Muscle layer of colon (tissue), 2 donors: Measurements from ENCODE around the gene NXF1.

Experiments
- H3K27ac ChIP-seq: one replicate; pipeline ENCODE4 v1.7.0; 2013; ENCODE audit warnings: low read depth, mild to moderate bottlenecking, low read length, moderate library complexity
- H3K27me3 ChIP-seq, 2 donors: one replicate each; pipeline ENCODE4 v1.7.0; 2013; ENCODE audit warnings: low read length in 2 of 2, mild to moderate bottlenecking in 2 of 2; ENCODE audit not compliant: insufficient read depth in 2 of 2, control insufficient read depth in 1 of 2
- H3K36me3 ChIP-seq: one replicate; pipeline ENCODE4 v1.7.0; 2013; ENCODE audit warnings: mild to moderate bottlenecking, low read length; ENCODE audit not compliant: insufficient read depth
- H3K4me1 ChIP-seq: one replicate; pipeline ENCODE4 v1.7.0; 2013; ENCODE audit warnings: mild to moderate bottlenecking, low read length; ENCODE audit not compliant: insufficient read depth
- H3K4me3 ChIP-seq, 2 donors: one replicate each; pipeline ENCODE4 v1.7.0; 2013; ENCODE audit warnings: low read length in 2 of 2, low read depth in 1 of 2, mild to moderate bottlenecking in 1 of 2, moderate library complexity in 1 of 2
- H3K9ac ChIP-seq: one replicate; pipeline ENCODE4 v1.7.0; 2013; ENCODE audit warnings: low read length
- H3K9me3 ChIP-seq: one replicate; pipeline ENCODE4 v1.7.0; 2013; ENCODE audit warnings: mild to moderate bottlenecking, low read length
- donor health status: abdominal sarcoma.
- donor health status: Adenocarcinoma of cecum.

NXF1 gene

GRCh38 chr11:62747475-62748160, 57.6 kb downstream of the NXF1 start:
- no peaks in the 10 kb centered on the region for H3K9me3 ChIP-seq
- peaks cover 14% of the 10 kb centered on the region for H3K36me3 ChIP-seq
- no peak overlapping the region for H3K4me3 ChIP-seq
- H3K27me3 ChIP-seq: no peaks in the 10 kb centered on the region
- H3K27ac ChIP-seq: no peak overlapping the region
- no peak overlapping the region for H3K9ac ChIP-seq
- peaks cover 8% of the 10 kb centered on the region for H3K4me1 ChIP-seq
